OCI-LY3 (cell line): ENCODE results near the gene POM121C.
"Not testable (repeated sequence)": the region's sequence is repeated elsewhere in the genome, so short reads cannot be mapped to it uniquely, and the experiment has no call there.

Source experiments
- H2AFZ ChIP-seq: fragments of 200-600, 300-600 bp; shearing (Covaris generic); 2 replicates; pipeline ENCODE4 v1.6.0; 2014; ENCODE audit warnings: antibody characterized with exemption, low read depth, low read length
- H3K27ac ChIP-seq: fragments of 200-600, 300-600 bp; sonication (generic); 2 replicates; pipeline ENCODE4 v1.5.1; 2014; ENCODE audit warnings: mild to moderate bottlenecking, low read length, moderate library complexity, mixed read lengths
- H3K27me3 ChIP-seq: fragments of 200-600, 300-600 bp; sonication (generic); 2 replicates; pipeline ENCODE4 v1.6.1; 2014; ENCODE audit warnings: low read depth, low read length, mixed read lengths
- H3K36me3 ChIP-seq: fragments of 200-600, 300-600 bp; sonication (generic); replicated peaks from 2 replicates; pipeline ENCODE3; 2014; ENCODE audit warnings: low read depth, low read length, mixed read lengths
- H3K4me1 ChIP-seq: fragments of 300-600, 200-600 bp; sonication (generic); 2 replicates; pipeline ENCODE4 v1.6.1; 2014; ENCODE audit warnings: low read length, mixed read lengths
- H3K4me2 ChIP-seq: fragments of 200-600, 300-600 bp; sonication (generic); 2 replicates; pipeline ENCODE4 v1.6.1; 2014; ENCODE audit warnings: low read length, mixed read lengths
- H3K4me3 ChIP-seq: fragments of 300-600, 200-600 bp; sonication (generic); 2 replicates; pipeline ENCODE4 v1.5.1; 2014; ENCODE audit warnings: antibody characterized with exemption, mild to moderate bottlenecking, low read length, moderate library complexity
- H3K79me2 ChIP-seq: fragments of 300-600, 200-600 bp; shearing (Covaris generic); 2 replicates; pipeline ENCODE4 v1.6.1; 2014; ENCODE audit warnings: mild to moderate bottlenecking, low read length, mixed read lengths
- H3K9ac ChIP-seq: fragments of 300-600, 200-600 bp; shearing (Covaris generic); 2 replicates; pipeline ENCODE4 v1.6.0; 2014; ENCODE audit warnings: mild to moderate bottlenecking, low read length, moderate library complexity
- H3K9me3 ChIP-seq: fragments of 200-600, 300-600 bp; shearing (Covaris generic); 2 replicates; pipeline ENCODE4 v1.6.1; 2014; ENCODE audit warnings: low read length, mixed read lengths; ENCODE audit not compliant: insufficient read depth
- H4K20me1 ChIP-seq: fragments of 200-600, 300-600 bp; sonication (generic); 2 replicates; pipeline ENCODE4 v1.6.1; 2016; ENCODE audit warnings: low read length, mixed read lengths; ENCODE audit not compliant: insufficient read depth

Gene POM121C

DNA sequence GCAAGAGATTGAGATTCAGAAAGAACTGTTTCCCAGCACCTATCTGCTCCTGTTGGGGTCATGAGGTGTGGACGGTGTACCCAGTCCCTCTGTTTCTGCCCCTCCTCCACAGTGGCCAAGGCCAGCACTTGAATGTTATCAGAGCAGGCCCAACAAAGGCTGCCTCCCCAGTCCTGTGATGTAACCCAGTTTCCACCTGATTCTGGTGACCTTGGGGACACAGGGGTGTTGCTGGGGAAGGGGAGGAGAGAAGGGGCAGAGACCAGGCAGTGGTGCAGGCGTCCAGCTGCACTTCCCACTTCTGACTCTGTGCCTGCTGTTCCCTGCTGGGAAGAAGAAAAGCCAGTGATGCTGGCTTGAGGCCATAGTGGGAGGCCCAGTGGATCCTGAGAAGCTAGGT, 88.2 kb downstream of the POM121C start:
- not testable (repeated sequence) for H4K20me1 ChIP-seq, H3K79me2 ChIP-seq, H3K36me3 ChIP-seq, H3K9me3 ChIP-seq, H3K4me3 ChIP-seq, H3K4me2 ChIP-seq, H3K4me1 ChIP-seq, H2AFZ ChIP-seq, H3K9ac ChIP-seq, H3K27me3 ChIP-seq, H3K27ac ChIP-seq

DNA sequence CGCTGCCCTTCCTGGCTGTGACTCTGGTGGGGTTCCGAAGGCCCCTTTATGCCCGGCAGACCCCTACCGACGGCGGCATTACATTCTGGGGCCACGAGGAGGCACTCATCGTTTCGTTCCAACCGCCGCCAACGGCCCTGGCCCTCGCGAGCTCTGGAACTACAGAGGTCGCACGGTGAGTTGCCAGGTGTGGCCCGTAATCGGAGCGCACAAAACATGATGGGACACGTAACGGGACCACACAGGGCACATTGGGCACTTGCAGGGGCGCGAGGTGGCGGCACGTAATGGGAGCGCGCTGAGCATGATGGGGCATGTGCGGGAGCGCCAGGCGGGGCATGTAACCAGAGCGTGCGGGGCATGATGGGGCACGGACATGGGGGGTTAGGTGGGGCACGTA, 90.8 kb downstream of the POM121C start, which contains the start of gene TRIM73:
Gene TRIM73 (plus strand): TSS at position 301 of the 400 bp plus-strand sequence. CDS start 3,305 bp downstream, outside the sequence.
- not testable (repeated sequence) for H3K4me2 ChIP-seq, H4K20me1 ChIP-seq, H3K9me3 ChIP-seq, H3K4me3 ChIP-seq, H3K27me3 ChIP-seq, H2AFZ ChIP-seq, H3K4me1 ChIP-seq, H3K9ac ChIP-seq, H3K27ac ChIP-seq, H3K36me3 ChIP-seq, H3K79me2 ChIP-seq

DNA sequence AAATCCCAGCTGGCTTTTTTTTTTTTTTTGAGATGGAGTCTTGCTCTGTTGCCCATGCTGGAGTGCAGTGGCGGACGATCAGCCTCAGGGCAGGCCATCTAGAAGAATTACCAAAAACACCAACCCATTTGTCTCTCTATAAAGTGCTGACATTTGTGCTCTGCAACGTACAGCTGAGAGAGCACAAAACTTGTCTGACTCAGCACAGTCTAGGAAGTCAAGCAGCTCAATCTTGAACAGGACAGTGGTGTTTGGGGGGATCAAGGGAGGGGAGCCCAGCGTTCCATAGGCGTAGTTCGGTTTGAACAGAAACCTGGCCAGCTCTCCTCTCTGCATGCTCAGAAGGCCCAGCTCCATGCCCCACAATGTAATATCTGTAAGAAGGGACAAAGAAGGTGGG, 92.9 kb downstream of the POM121C start:
- H3K27ac ChIP-seq, H3K4me3 ChIP-seq, H3K9ac ChIP-seq, H3K27me3 ChIP-seq, H3K36me3 ChIP-seq, H3K79me2 ChIP-seq, H3K4me2 ChIP-seq, H2AFZ ChIP-seq, H4K20me1 ChIP-seq, H3K9me3 ChIP-seq, H3K4me1 ChIP-seq: not testable (repeated sequence)

DNA sequence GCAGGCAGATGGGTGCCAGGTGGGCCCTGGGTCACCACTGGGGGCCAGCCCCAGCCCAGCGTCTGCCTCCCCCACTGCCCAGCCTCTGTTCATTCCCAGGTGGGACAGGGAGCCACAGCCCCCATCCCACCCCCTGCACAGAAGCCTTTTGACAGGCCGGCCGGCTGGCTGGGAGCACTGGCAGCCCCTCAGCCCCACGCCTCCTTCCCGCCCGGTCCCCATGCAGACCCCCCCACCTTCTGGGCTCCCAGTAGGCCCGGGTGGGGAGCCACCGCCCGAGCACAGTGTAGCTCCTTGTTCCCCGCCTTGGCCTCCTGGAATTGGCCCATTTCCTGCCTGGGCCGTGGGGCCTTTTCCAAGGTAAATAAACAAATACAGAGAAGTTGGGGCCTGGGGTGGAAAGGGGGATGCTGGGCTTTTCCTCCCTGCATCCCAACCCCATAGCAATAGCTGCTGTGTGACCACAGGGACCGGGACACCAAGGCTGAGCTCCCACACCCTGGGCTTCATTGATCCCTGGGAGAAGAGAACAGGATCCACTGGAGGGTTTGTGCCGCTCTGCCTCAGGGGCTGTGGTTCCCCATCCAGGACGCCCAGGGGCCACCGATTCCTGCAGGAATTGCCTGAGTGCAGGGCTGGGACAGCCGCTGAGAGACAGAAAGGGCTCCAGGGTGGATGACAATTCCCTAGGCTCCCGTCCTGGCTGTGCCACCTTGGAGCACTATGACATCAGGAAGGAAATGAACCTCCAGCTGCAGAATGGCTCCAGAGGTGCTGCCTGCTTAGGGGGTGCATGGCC, 111.4 kb downstream of the POM121C start:
- H3K36me3 ChIP-seq, H3K4me1 ChIP-seq, H3K4me3 ChIP-seq, H3K27me3 ChIP-seq, H3K4me2 ChIP-seq, H3K9ac ChIP-seq, H2AFZ ChIP-seq, H3K27ac ChIP-seq, H4K20me1 ChIP-seq, H3K9me3 ChIP-seq, H3K79me2 ChIP-seq: not testable (repeated sequence)

DNA sequence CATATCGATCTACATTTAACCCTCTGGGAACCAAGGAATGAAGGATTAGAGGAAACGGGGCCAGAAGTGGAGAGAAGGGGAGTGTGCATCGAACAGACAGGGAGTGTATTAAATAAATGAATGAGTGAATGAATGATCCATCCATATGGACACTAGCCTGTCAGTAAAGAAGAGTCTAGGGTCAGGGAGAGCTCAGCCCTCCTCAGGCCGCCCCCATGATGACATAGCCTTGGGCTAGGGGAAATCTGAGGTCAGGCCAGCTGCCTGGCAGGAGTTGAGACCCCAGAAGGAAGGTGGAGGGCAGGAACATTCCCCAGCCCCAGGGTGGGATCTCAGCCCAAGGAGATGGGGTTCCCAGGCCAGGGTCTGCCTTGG, 112.0 kb downstream of the POM121C start:
- not testable (repeated sequence) for H4K20me1 ChIP-seq

DNA sequence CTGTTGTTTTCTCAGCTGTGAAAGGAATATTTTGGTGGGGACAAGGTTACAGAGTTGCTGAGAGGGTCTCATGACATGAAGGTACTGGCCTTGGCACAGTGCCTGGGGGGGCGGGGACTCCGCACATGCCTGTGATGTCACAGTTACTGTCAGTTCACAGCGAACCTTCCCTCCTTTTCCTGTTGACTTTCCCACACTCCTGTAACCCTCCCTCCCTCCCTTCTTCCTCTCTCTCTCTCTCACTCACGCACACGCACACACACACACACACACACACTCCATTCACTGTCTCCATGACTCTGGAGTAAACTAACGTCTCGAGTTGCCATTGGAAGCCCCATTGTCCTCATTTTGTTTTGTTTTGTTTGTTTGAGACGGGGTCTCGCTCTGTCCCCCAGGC, 118.8 kb downstream of the POM121C start:
- H3K9ac ChIP-seq, H3K79me2 ChIP-seq, H4K20me1 ChIP-seq, H3K27ac ChIP-seq, H3K4me1 ChIP-seq, H3K27me3 ChIP-seq, H3K4me3 ChIP-seq, H2AFZ ChIP-seq, H3K9me3 ChIP-seq, H3K4me2 ChIP-seq, H3K36me3 ChIP-seq: not testable (repeated sequence)

More for the DNA sequence above, 112.0 kb downstream of the POM121C start:
- H2AFZ ChIP-seq, H3K79me2 ChIP-seq, H3K27me3 ChIP-seq, H3K9ac ChIP-seq, H3K4me2 ChIP-seq, H3K27ac ChIP-seq, H3K4me1 ChIP-seq, H3K9me3 ChIP-seq, H3K4me3 ChIP-seq, H3K36me3 ChIP-seq: not testable (repeated sequence)
